ENCODE data around the gene ZNF808.
"Not testable (repeated sequence)": the region's sequence is repeated elsewhere in the genome, so short reads cannot be mapped to it uniquely, and the experiment has no call there.

ZNF808 gene

GRCh38 chr19:52592301-52592700 is 64.8 kb downstream of the ZNF808 start:
- DNase-seq (ENCODE audit: low read depth in 4 of 4, low spot score in 1 of 4): no peak

- not testable (repeated sequence) for DNase-seq (ENCODE audit: low read depth in 4 of 4, low spot score in 1 of 4)
These were observed 66.0 kb downstream of the ZNF808 start for GRCh38 chr19:52593441-52593840.

DNA sequence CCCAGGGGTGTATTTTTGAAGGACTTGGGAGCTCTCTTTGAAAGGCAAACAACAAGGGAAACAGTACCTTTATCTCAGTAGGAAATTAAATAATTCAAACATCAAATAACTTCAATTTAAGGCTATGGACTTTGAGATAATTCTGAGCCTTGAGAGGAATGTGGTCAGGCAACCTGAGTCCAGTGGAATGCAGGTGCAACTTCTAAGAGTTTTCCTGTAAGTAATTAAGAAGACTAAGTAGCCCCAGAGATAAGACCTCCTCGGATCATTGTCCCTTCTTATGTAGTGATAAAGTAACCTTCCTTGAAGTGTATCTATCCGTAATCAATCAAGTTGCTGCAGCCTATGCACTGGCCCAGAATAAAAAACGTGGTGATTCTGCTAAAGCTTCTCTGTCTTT is 71.8 kb downstream of the ZNF808 start:
- no peak for DNase-seq (ENCODE audit: low read depth in 4 of 4, low spot score in 1 of 4)

GRCh38 chr19:52600639-52601024 is 73.2 kb downstream of the ZNF808 start:
- DNase-seq (ENCODE audit: low read depth in 4 of 4, low spot score in 1 of 4): peak in 1 of 4 experiments; percentile 3

GRCh38 chr19:52601025-52601973 is 73.8 kb downstream of the ZNF808 start:
- DNase-seq (ENCODE audit: low read depth in 4 of 4, low spot score in 1 of 4): peak; percentile 86 to 91 (median 91)

- not testable (repeated sequence) for DNase-seq (ENCODE audit: low read depth in 4 of 4, low spot score in 1 of 4)
These were observed 74.5 kb downstream of the ZNF808 start for GRCh38 chr19:52601974-52602366.

GRCh38 chr19:52602941-52603340 is 75.5 kb downstream of the ZNF808 start:
- no peak for DNase-seq (ENCODE audit: low read depth in 4 of 4, low spot score in 1 of 4)

GRCh38 chr19:52603558-52604207 is 76.2 kb downstream of the ZNF808 start:
- DNase-seq (ENCODE audit: low read depth in 4 of 4, low spot score in 1 of 4): no peak
